HUDEP-2 (cell line): ENCODE measurements around the gene PRKCG.

ENCODE experiments used
- DNase-seq, 76 experiments: peaks; one replicate each; lab custom pipeline; 2025; ENCODE audit not compliant: unreplicated experiment in 76 of 76; lab: John Stamatoyannopoulos, UW

Gene PRKCG

DNA sequence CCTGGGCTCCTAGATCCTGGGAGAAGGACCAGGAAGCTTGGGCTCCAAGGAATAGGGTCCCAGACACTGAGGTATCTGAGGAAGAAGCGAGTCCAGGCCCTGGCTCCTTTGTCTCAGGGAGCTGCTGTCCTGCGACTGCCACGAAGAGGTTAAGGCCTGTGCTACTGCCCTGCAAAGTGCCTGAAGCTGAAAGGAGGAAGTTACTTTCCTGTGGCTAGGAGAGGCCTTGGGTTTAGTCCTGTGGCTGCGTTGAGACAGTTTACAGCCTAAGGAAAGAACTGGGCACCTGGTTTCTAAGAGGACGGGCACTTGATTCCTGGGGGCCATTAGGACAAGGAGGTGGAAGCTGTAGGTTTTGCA, 11.5 kb upstream of the PRKCG start:
- peak in 58 of 76 experiments; percentile 11 to 75 (median 41) for DNase-seq

GRCh38 chr19:53871454-53871853, 10.5 kb upstream of the PRKCG start:
- DNase-seq: no peak

DNA sequence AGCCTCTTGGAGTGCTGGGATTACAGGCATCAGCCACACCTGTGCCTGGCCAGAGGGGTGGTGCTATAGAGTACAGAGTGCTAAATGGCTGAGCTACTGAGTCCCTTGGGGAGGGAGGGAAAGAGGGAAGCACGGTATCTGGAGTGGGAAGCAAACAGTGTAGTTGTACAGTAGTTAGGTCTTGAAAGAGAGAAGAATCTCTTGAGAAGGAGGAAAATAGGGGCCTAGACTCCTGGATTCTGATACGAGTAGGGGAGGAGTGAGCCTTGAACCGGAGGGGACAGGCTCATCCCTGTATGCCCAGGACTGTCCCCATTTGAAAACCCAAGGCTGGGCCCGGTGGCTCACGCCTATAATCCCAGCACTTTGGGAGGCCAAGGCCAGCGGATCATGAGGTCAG, 9.2 kb upstream of the PRKCG start:
- no peak for DNase-seq

- no peak for DNase-seq
These were observed 8.0 kb upstream of the PRKCG start for GRCh38 chr19:53873773-53874605.

GRCh38 chr19:53874606-53874990, 7.4 kb upstream of the PRKCG start:
- no peak for DNase-seq

DNA sequence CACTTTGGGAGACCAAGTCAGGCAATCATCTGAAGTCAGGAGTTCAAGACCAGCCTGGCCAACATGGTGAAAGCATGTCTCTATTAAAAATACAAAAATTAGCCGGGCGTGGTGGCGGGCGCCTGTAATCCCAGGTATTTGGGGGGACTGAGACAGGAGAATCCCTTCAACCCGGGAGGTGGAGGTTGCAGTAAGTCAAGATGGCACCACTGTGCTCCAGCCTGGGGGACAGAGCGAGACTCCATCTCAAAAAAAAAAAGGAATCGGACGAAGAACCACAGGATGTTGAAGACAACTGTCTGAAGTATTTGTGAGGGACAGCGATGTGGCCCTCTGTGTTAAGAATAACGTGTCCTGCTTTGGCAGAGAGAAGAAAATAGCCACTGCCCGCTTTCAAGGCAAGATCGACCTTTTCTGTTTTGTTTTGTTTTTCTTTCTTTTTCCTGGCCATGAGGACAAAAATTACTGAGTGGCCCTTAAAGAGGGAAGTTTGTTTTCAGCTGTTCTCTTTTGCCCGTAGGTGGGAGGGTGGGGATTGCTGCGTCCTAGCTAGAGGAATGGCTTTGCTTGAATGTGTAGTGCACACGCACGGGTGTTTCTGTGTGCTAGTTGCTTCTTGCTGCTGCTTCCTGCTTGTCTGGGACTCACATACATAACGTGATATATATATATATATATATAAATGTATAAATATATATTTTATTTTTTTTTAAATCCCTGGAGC, 6.2 kb upstream of the PRKCG start:
- DNase-seq: no peak

DNA sequence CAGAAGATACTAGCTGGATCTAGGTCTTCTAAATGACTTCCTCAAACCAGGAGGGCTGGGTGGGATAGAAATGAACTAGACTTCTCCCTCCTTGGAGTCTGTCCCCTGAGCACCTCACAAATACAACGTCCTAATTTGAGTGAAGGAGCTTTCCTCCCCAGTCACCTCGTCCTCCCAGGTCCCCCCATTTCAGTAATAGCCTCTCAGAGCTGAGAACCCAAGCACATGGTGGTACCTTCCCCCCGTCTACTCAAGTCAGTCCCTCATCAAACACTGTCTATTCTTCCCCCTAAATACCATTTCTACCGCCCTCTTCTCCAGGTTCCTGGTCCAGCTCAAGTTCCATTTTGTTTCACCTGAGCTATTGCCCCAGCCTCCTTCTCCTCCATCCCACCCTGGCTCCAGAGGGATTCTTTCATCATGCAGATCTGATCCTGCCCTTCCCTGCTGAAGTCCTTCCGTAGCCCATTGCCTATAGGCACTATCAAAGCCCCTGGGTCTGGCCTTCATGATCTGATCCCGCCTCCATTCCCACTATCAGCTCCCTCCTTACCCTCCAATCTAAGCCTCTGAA, 5.3 kb upstream of the PRKCG start:
- no peak for DNase-seq

DNA sequence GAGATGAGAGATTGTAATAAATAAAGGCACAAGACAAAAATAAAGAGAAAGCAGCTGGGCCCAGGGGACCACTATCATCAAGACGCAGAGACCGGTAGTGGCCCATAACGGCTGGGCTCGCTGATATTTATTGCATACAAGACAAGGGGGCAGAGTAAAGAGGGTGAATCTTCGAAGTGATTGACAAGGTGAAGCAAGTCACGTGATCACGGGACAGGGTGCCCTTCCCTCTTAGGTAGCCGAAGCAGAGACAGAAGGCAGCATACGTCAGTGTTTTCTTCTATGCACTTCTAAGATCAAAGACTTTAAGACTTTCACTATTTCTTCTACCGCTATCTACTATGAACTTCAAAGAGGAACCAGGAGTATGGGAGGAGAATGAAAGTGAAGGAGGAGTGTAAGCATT, 4.6 kb upstream of the PRKCG start:
- no peak for DNase-seq

DNA sequence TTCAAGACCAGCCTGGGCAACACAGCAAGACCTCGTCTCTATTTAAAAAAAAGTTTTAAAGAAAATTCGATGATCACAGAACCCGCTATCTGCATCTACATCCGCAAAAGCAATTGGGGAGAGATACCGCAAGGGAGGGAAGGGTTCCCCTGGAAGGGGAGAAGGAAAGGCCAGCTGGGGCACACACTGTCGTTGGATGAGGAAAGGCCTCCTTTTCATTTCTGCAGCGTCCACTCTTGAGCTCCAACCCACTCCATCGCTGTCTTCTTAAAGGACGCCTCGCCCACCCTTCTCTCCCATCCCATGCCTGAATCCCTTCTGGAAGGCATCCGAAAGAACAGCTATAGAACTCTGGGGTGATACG, 3.2 kb upstream of the PRKCG start:
- no peak for DNase-seq

GRCh38 chr19:53879140-53880081, 2.6 kb upstream of the PRKCG start:
- DNase-seq: peak in 73 of 76 experiments; percentile 10 to 87 (median 69)

GRCh38 chr19:53880711-53881481, 1.1 kb upstream of the PRKCG start:
- DNase-seq: no peak

GRCh38 chr19:53882391-53883050, 524 bp downstream of the PRKCG start:
- DNase-seq: no peak

- DNase-seq: no peak
These were observed 1.2 kb downstream of the PRKCG start for GRCh38 chr19:53883231-53883661.

- DNase-seq: no peak
These were observed 1.7 kb downstream of the PRKCG start for GRCh38 chr19:53883741-53884140.

GRCh38 chr19:53884256-53884655, 2.3 kb downstream of the PRKCG start:
- no peak for DNase-seq

- no peak for DNase-seq
These were observed 3.0 kb downstream of the PRKCG start for GRCh38 chr19:53885036-53885435.

GRCh38 chr19:53892301-53892980, 10.4 kb downstream of the PRKCG start:
- DNase-seq: no peak

DNA sequence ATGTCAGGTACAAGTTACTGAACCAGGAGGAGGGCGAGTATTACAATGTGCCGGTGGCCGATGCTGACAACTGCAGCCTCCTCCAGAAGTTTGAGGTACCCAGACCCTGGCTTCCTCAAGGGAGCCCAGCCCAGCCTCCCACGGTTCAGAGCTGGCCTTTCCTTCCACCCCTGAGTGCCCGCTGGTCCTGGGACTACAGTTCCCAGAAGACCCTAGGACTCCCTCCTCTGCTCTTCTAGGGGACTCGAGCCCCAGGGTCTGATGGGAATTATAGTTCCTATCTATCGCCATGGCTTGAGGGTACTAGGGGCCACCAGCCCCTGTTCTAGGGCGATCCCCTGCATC, 11.0 kb downstream of the PRKCG start:
- no peak for DNase-seq

DNA sequence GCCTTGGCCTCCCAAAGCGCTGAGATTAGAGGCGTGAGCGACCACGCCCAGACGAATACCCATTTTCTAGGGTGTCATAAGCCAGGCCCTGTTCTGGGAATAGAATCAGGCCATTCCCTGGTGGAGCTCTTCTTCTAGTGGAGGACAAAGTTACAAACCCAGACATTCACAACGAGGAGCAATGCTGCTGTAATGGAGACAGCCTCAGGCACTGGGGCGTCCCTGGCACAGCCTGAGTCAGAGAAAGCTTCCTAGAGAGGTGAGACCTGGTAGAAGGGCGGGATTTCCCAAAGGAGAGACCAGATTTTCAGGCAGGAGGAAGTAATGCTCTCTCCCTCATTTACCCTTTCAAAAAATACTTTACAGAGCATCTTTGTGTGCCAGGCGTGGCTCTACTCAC, 12.7 kb downstream of the PRKCG start:
- DNase-seq: no peak
